ENCODE data around the gene TOMM40. TPM values are rescaled to one million over a fixed set of nuclear protein-coding genes. Genes with fewer than 3 reads are reported as not detected.
A peak's percentile ranks its signal among the peaks of the same experiment; 100 is the strongest.
"Not testable (repeated sequence)": the region's sequence is repeated elsewhere in the genome, so short reads cannot be mapped to it uniquely, and the experiment has no call there.

Gene TOMM40
- total and polyA plus RNA-seq, 4 donors = 21.8 to 66.1 (median 48.0) TPM

DNA sequence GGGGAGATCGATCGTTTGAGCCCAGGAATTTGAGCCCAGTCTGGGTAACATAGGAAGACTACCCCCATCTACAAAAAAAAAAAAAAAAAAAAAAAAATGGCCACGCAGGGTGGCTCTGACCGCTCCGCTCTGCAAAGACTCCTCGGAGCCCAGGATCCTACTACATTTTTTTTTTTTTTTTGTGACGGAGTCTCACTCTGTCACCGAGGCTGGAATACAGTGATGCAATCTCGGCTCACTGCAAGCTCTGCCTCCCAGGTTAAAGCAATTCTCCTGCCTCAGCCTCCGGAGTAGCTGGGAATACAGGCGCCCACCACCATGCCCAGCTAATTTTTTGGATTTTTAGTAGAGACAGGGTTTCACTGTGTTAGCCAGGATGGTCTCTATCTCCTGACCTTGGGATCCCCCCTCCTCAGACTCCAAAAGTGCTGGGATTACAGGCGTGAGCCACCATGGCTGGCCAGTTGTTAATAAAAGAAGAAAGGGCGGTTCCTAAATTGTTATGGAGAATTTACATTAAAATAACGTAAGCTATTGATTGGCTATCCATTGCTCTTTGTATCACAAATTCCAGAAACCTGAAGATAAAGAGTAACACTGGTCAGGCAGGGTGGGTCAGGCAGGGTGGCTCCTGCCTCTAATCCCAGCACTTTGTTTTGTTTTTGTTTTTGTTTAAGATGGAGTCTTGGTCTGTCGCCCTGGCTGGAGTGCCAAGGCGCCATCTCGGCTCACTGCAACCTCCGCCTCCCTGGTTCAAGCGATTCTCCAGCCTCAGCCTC, 8.2 kb upstream of the TOMM40 start:
- H3K4me1 ChIP-seq (ENCODE audit: control insufficient read depth, insufficient read depth, low read length); DNase-seq (ENCODE audit: low read depth in 4 of 6, low spot score in 6 of 6); H3K4me3 ChIP-seq (ENCODE audit: low read depth, low read length); H3K27me3 ChIP-seq (ENCODE audit: control insufficient read depth, insufficient read depth, low read length); H3K27ac ChIP-seq (ENCODE audit: low read depth, low read length); H3K9me3 ChIP-seq (ENCODE audit: control insufficient read depth, insufficient read depth, low read length): not testable (repeated sequence)
- H3K36me3 ChIP-seq (ENCODE audit: control insufficient read depth, insufficient read depth, low read length) = peaks cover 69% of the 10 kb centered on the region
- 93% methylated on average over 10 of the region's 19 CpGs for WGBS (ENCODE audit: insufficient coverage)

DNA sequence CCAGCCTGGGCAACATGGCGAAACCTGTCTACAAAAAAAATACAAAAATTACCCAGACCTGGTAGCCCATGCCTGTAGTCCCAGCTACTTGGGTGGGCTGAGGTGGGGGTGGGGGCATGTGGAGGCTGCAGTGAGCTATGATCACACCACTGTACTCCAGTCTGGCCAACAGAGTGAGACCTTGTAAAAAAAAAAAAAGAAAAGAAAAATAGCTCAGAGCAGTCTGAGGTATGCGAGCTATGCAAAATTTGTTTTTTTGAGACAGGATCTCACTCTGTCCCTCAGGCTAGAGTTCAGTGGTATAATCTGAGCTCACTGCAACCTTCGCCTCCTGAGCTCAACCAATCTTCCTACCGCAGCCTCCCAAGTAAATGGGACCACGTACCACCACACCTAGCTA, 7.1 kb upstream of the TOMM40 start:
- Histone ChIP-seq H3K27me3 (ENCODE audit: control insufficient read depth, insufficient read depth, low read length) (no peaks in the 10 kb centered on the region), H3K9me3 (ENCODE audit: control insufficient read depth, insufficient read depth, low read length) (no peaks in the 10 kb centered on the region), H3K36me3 (ENCODE audit: control insufficient read depth, insufficient read depth, low read length) (peaks cover 68% of the 10 kb centered on the region), H3K4me3 (ENCODE audit: low read depth, low read length) (no peak overlapping the region), H3K27ac (ENCODE audit: low read depth, low read length) (no peak overlapping the region), H3K4me1 (ENCODE audit: control insufficient read depth, insufficient read depth, low read length) (no peaks in the 10 kb centered on the region)
- DNase-seq (ENCODE audit: low read depth in 4 of 6, low spot score in 6 of 6) = no peak
- 78% methylated on average over 3 of the region's 5 CpGs for WGBS (ENCODE audit: insufficient coverage)

DNA sequence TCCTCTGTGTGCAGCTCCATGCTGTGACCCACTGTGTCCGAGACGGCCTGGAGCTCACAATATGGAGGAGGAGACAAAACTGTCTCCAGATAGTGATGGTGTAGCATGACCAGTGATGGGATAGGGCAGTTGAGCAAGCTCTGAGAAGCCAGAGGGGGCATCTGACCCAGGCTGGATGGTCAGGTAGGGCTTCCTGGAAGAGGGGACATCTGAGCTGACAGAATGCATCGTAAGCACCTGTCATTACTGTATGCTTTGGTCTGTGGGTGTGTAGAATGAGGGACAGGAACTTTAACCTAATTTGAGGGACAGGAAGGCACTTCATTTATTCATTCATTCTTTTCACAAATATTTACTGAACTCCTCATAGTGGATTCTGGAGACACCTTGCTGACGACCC, 6.5 kb upstream of the TOMM40 start:
- Histone ChIP-seq H3K27ac (ENCODE audit: low read depth, low read length) (no peak overlapping the region), H3K27me3 (ENCODE audit: control insufficient read depth, insufficient read depth, low read length) (no peaks in the 10 kb centered on the region), H3K4me3 (ENCODE audit: low read depth, low read length) (no peak overlapping the region), H3K36me3 (ENCODE audit: control insufficient read depth, insufficient read depth, low read length) (peaks cover 62% of the 10 kb centered on the region), H3K9me3 (ENCODE audit: control insufficient read depth, insufficient read depth, low read length) (no peaks in the 10 kb centered on the region), H3K4me1 (ENCODE audit: control insufficient read depth, insufficient read depth, low read length) (peaks cover under 1% of the 10 kb centered on the region)
- WGBS (ENCODE audit: insufficient coverage) = no CpG with 5 or more reads among the region's 4 CpGs
- DNase-seq (ENCODE audit: low read depth in 4 of 6, low spot score in 6 of 6) = no peak

DNA sequence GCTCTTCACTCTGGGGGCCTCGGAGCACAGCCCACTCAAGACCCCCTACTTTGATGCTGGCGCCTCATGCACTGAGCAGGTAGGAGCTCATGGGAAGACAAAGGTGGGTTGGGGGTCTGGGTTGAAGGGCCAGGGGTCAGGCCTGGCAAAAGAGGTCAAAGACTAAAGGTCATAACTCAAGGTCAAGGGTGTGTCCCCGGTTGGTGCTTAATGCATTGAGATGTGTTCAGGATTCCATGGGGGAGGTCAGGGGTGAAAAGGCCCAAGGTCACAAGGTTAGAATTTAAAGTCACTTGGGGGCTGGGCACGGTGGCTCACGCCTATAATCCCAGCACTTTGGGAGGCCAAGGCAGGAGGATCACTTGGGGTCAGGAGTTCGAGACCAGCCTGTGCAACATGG, 4.9 kb upstream of the TOMM40 start:
- 97% methylated on average over 4 of the region's 6 CpGs for WGBS (ENCODE audit: insufficient coverage)
- Histone ChIP-seq H3K36me3 (ENCODE audit: control insufficient read depth, insufficient read depth, low read length) (peaks cover 54% of the 10 kb centered on the region), H3K9me3 (ENCODE audit: control insufficient read depth, insufficient read depth, low read length) (no peaks in the 10 kb centered on the region), H3K4me3 (ENCODE audit: low read depth, low read length) (no peak overlapping the region), H3K27me3 (ENCODE audit: control insufficient read depth, insufficient read depth, low read length) (no peaks in the 10 kb centered on the region), H3K27ac (ENCODE audit: low read depth, low read length) (no peak overlapping the region), H3K4me1 (ENCODE audit: control insufficient read depth, insufficient read depth, low read length) (peaks cover 7% of the 10 kb centered on the region)
- DNase-seq (ENCODE audit: low read depth in 4 of 6, low spot score in 6 of 6) = no peak

DNA sequence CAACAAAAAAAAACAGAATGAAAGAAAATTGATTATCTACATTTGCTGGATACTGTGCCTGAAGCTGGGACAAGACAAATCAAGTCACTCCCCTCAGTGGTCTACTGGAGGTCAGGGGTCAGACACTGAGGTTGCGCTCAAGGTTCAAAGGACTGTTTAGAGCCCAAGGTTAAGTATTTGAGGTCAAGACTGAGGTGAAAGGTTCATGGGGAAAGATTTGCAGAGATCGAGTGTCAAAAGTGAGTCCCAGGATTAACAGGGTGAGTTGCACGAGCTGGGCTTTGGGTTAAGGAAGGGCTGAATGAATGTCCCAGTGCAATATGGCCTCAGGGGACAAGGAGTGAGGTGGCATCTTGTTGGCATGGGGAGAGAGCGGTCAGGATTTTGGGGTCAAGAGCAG, 3.4 kb upstream of the TOMM40 start:
- no peak for DNase-seq (ENCODE audit: low read depth in 4 of 6, low spot score in 6 of 6)
- peaks cover 51% of the 10 kb centered on the region for H3K36me3 ChIP-seq (ENCODE audit: control insufficient read depth, insufficient read depth, low read length)
- H3K27ac ChIP-seq (ENCODE audit: low read depth, low read length) = no peak overlapping the region
- H3K9me3 ChIP-seq (ENCODE audit: control insufficient read depth, insufficient read depth, low read length) = no peaks in the 10 kb centered on the region
- H3K4me1 ChIP-seq (ENCODE audit: control insufficient read depth, insufficient read depth, low read length) = peaks cover 19% of the 10 kb centered on the region
- no peaks in the 10 kb centered on the region for H3K27me3 ChIP-seq (ENCODE audit: control insufficient read depth, insufficient read depth, low read length)
- 95% methylated on average over 3 of the region's 4 CpGs for WGBS (ENCODE audit: insufficient coverage)
- H3K4me3 ChIP-seq (ENCODE audit: low read depth, low read length) = no peak overlapping the region

DNA sequence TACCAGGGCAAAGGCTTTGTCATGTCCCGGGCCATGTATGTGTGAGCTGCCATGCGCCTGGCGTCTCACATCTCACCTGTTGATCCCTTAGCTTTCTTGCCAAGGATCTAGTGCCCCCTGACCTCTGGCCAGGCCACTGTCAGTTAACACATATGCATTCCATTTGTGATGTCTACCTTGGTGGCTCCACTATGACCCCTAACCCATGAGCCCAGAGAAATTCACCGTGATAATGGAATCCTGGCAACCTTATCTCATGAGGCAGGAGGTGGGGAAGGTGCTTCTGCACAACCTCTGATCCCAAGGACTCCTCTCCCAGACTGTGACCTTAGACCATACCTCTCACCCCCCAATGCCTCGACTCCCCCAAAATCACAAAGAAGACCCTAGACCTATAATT, 2.7 kb upstream of the TOMM40 start:
- 100% methylated on average over 3 of the region's 5 CpGs for WGBS (ENCODE audit: insufficient coverage)
- not testable (repeated sequence) for DNase-seq (ENCODE audit: low read depth in 4 of 6, low spot score in 6 of 6); H3K27ac ChIP-seq (ENCODE audit: low read depth, low read length); H3K9me3 ChIP-seq (ENCODE audit: control insufficient read depth, insufficient read depth, low read length); H3K27me3 ChIP-seq (ENCODE audit: control insufficient read depth, insufficient read depth, low read length); H3K4me3 ChIP-seq (ENCODE audit: low read depth, low read length)
- H3K4me1 ChIP-seq (ENCODE audit: control insufficient read depth, insufficient read depth, low read length) = peaks cover 20% of the 10 kb centered on the region
- H3K36me3 ChIP-seq (ENCODE audit: control insufficient read depth, insufficient read depth, low read length) = peaks cover 55% of the 10 kb centered on the region

DNA sequence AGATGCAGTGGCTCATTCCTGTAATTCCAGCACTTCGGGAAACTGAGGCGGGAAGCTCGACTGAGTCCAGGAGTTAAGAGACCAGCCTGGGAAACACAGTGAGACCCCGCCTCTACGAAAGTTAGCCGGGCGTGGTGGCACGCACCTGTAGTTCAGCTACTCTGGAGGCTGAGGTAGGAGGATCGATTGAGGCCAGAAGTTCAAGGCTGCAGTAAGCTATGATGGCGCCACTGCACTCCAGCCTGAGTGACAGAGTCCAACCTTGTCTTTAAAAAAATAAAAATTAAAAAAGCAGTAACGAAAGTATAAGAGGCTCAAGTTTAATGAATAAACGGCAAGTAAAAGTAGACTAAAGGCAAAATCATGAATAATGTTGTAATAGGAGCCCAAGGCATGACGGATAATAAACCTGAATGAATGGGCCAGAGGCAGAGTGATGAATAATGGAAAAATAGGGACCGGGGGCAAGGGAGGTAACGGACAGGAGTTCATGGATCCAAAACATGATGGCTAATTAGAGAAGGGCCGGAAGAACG, 1.2 kb upstream of the TOMM40 start:
- Histone ChIP-seq H3K9me3 (ENCODE audit: control insufficient read depth, insufficient read depth, low read length) (no peaks in the 10 kb centered on the region), H3K27ac (ENCODE audit: low read depth, low read length) (peak overlapping the region; percentile 99), H3K4me3 (ENCODE audit: low read depth, low read length) (peak overlapping the region; percentile 74), H3K27me3 (ENCODE audit: control insufficient read depth, insufficient read depth, low read length) (no peaks in the 10 kb centered on the region), H3K36me3 (ENCODE audit: control insufficient read depth, insufficient read depth, low read length) (peaks cover 61% of the 10 kb centered on the region), H3K4me1 (ENCODE audit: control insufficient read depth, insufficient read depth, low read length) (peaks cover 20% of the 10 kb centered on the region)
- WGBS (ENCODE audit: insufficient coverage) = 60% methylated on average over 16 of the region's 17 CpGs
- no peak for DNase-seq (ENCODE audit: low read depth in 4 of 6, low spot score in 6 of 6)

DNA sequence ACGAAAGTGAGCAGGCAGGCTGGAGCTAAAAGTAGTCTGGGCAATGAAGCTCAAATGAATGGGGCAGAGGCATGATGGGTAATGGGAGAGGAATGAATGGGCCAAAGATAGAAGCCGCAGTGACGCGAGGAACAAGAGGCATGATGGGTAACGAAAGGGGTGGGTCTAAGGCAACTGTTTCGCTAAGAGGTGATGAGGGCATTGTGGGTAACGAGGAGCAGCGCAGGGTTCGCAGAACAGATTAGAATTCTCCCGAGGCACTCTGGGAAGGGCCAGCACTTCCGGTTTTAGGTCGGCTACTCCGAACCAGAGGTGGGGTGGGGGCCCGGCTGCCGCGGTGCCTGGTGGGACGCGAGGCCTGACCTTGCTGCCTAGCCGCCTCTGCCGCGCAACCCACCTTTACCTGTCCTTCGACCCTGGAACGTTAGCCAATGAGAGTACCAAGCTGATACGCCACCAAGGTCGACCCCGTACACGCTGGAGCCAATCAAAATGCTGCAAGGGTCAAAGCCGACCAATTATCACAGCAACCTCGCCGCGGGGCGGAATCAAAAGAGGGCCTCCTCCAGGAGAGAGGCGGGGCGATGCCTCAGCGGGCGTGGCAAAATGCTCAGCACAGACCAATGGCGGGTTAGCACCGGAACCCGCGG, 563 bp upstream of the TOMM40 start:
- H3K4me3 ChIP-seq (ENCODE audit: low read depth, low read length) = peak overlapping the region; percentile 74
- peaks cover 20% of the 10 kb centered on the region for H3K4me1 ChIP-seq (ENCODE audit: control insufficient read depth, insufficient read depth, low read length)
- H3K36me3 ChIP-seq (ENCODE audit: control insufficient read depth, insufficient read depth, low read length) = peaks cover 65% of the 10 kb centered on the region
- peak; percentile 98 to 100 (median 99) for DNase-seq (ENCODE audit: low read depth in 4 of 6, low spot score in 6 of 6)
- no peaks in the 10 kb centered on the region for H3K27me3 ChIP-seq (ENCODE audit: control insufficient read depth, insufficient read depth, low read length)
- under 1% methylated on average over 40 of the region's 40 CpGs for WGBS (ENCODE audit: insufficient coverage)
- H3K27ac ChIP-seq (ENCODE audit: low read depth, low read length) = peak overlapping the region; percentile 99
- H3K9me3 ChIP-seq (ENCODE audit: control insufficient read depth, insufficient read depth, low read length) = no peaks in the 10 kb centered on the region

DNA sequence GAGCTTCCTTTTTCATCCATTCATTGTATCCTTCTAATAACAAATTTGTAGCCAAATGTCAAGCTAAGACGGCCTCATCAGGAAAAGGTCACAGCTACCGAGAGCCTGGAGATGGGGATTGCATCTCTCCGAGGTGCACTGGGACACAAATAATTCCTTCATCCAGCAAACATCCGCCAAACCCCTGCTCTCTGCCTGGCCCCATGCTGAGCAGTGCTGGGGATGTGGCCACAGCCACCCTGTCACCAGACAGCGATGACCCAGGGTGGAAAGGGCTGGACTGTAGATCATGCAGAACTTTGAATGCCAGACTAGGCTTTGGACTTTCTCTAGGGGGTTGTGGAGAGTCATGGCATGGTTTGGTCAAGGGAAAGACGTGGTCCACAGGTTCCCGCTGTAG, 1.9 kb downstream of the TOMM40 start:
- H3K27me3 ChIP-seq (ENCODE audit: control insufficient read depth, insufficient read depth, low read length) = no peaks in the 10 kb centered on the region
- H3K4me1 ChIP-seq (ENCODE audit: control insufficient read depth, insufficient read depth, low read length) = peaks cover 20% of the 10 kb centered on the region
- no peak for DNase-seq (ENCODE audit: low read depth in 4 of 6, low spot score in 6 of 6)
- H3K27ac ChIP-seq (ENCODE audit: low read depth, low read length) = no peak overlapping the region
- peaks cover 65% of the 10 kb centered on the region for H3K36me3 ChIP-seq (ENCODE audit: control insufficient read depth, insufficient read depth, low read length)
- WGBS (ENCODE audit: insufficient coverage) = 90% methylated on average over 7 of the region's 7 CpGs
- no peak overlapping the region for H3K4me3 ChIP-seq (ENCODE audit: low read depth, low read length)
- no peaks in the 10 kb centered on the region for H3K9me3 ChIP-seq (ENCODE audit: control insufficient read depth, insufficient read depth, low read length)
